Lower lobe of right lung (tissue), 2 donors: ENCODE data around the gene CDT1. TPM values are rescaled to one million over a fixed set of nuclear protein-coding genes. Genes with fewer than 3 reads are reported as not detected.

Experiments
- ATAC-seq, 2 donors: fragments of 200-7000 bp; cut with Tn5 transposase; one replicate each; pipeline ENCODE4 v1.9.1; 2020 to 2022; ENCODE audit warnings: mild to moderate bottlenecking in 2 of 2, moderate library complexity in 2 of 2
- DNase-seq: peaks from one replicate; pipeline ENCODE4 v3.0.0-alpha.2; 2020
- H3K27ac ChIP-seq: fragments of 200-600 bp; one replicate; pipeline ENCODE4 v1.8.0; 2022
- H3K27me3 ChIP-seq: fragments of 200-600 bp; one replicate; pipeline ENCODE4 v1.8.0; 2022; ENCODE audit warnings: low read depth
- H3K36me3 ChIP-seq: fragments of 200-600 bp; one replicate; pipeline ENCODE4 v1.8.0; 2022; ENCODE audit warnings: mild to moderate bottlenecking
- H3K4me1 ChIP-seq: fragments of 200-600 bp; one replicate; pipeline ENCODE4 v1.8.0; 2022
- H3K4me3 ChIP-seq: fragments of 200-600 bp; one replicate; pipeline ENCODE4 v1.8.0; 2022; ENCODE audit warnings: mild to moderate bottlenecking
- H3K9me3 ChIP-seq: fragments of 200-600 bp; one replicate; pipeline ENCODE4 v1.8.0; 2022
- intact Hi-C: fragments of 100-400 bp; cut with DNase I; formaldehyde crosslinking; loops from one replicate; pipeline ENCODE4 v1.11.0; 2022
- total RNA-seq: library from RNA; stranded (reverse); fragmentation: NEBNext Ultra II Directional; extraction: Animal tissue kit (Norgen Biotek cat#: 25700); gene quantifications from one replicate; pipeline ENCODE4 v1.2.1, GENCODE V29; 2021
- TF ChIP-seq, protein P1 (sequence below): fragments of 200-600 bp; IDR thresholded peaks from one replicate; pipeline ENCODE4 v1.8.0; 2022; ENCODE audit warnings: antibody characterized with exemption, mild to moderate bottlenecking
- donor health status: DM: no; HTN: yes; CAD: no; lungs with severe emphysema.

Gene CDT1
- total RNA-seq, 1 donor from 2014 or later, result 3.5 TPM

DNA sequence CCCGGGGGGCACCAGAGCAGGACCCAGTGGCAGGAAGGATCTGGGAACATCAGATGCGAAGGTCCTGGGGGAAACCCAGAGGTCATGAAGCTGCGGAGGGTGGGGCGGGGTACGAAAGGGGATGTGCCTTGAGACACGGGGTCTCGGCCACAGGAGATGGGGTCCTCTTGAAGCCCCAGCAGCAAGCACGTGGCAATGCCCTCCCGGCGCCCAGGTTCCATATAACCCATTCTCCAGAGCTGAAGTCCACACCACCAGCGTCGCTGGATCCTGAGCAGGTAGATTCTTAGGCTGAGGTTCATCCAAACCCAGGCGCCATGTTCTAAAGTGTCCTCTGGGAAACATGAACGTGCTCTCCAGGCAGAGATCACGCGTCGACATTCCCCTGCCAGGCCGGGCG lies 39.5 kb upstream of the CDT1 start:
- TF ChIP-seq, protein P1, sequence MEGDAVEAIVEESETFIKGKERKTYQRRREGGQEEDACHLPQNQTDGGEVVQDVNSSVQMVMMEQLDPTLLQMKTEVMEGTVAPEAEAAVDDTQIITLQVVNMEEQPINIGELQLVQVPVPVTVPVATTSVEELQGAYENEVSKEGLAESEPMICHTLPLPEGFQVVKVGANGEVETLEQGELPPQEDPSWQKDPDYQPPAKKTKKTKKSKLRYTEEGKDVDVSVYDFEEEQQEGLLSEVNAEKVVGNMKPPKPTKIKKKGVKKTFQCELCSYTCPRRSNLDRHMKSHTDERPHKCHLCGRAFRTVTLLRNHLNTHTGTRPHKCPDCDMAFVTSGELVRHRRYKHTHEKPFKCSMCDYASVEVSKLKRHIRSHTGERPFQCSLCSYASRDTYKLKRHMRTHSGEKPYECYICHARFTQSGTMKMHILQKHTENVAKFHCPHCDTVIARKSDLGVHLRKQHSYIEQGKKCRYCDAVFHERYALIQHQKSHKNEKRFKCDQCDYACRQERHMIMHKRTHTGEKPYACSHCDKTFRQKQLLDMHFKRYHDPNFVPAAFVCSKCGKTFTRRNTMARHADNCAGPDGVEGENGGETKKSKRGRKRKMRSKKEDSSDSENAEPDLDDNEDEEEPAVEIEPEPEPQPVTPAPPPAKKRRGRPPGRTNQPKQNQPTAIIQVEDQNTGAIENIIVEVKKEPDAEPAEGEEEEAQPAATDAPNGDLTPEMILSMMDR, result no peak
- Histone ChIP-seq H3K4me3 (no peak overlapping the region), H3K27ac (peak overlapping the region; percentile 53), H3K9me3 (no peaks in the 10 kb centered on the region), H3K27me3 (no peaks in the 10 kb centered on the region), H3K36me3 (peaks cover 20% of the 10 kb centered on the region), H3K4me1 (peaks cover 91% of the 10 kb centered on the region)
- intact Hi-C loops, result no loop called here
- DNase-seq (no peak), ATAC-seq (no peak)

DNA sequence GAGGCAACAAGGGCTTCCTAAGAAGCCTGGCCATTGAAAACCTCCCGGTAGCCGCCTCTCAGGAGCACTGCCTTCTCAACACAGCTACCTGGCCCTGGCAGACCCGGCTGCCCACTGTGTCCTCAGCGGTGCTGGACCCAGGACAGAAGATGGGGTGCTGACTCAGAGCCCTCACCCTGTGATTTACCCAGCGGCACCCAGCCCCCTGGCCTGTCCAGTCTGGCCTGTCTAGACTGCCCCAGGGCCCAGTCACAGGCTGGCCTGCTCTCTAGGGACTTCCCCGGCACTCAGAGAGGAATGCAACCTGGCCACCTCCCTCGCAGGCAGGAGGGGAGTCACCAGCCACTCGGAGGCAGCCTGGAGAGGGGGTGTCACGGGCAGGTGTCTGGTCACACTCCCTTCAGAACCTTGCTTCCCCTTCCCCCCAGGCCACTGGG lies 38.7 kb upstream of the CDT1 start:
- H3K27me3 ChIP-seq, result no peaks in the 10 kb centered on the region
- H3K4me1 ChIP-seq, result peaks cover 91% of the 10 kb centered on the region

DNA sequence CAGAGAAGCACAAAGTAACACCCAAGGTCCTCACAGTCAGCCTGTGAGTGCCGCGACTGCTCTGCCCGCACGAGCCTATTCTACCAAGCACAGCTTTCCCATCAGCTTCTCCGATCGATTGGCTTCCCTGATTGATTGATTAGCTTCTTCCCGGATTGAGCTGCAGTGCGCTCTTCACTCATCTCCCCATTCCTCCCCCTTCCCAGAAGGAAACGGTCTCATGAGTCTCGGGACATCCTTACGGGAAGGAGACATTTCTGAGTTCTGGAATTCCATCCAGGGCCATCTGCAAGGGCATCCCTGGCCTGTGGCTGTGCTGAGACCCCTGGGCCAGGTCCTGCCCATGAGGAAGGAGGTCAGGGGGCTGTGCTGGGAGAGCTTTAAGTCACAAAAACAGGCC lies 36.6 kb upstream of the CDT1 start:
- no peaks in the 10 kb centered on the region for H3K27me3 ChIP-seq
- peak overlapping the region; percentile 77 for H3K27ac ChIP-seq
- DNase-seq, result no peak
- ATAC-seq, result no peak
- H3K36me3 ChIP-seq, result peaks cover 20% of the 10 kb centered on the region
- no peaks in the 10 kb centered on the region for H3K9me3 ChIP-seq
- intact Hi-C loops, result no loop called here
- H3K4me3 ChIP-seq, result no peak overlapping the region
- H3K4me1 ChIP-seq, result peaks cover 89% of the 10 kb centered on the region
- TF ChIP-seq, protein P1, result no peak

More for the DNA sequence above, 38.7 kb upstream of the CDT1 start:
- DNase-seq (peak; percentile 87), ATAC-seq (peak; percentile 80 to 86)
- H3K9me3 ChIP-seq, result no peaks in the 10 kb centered on the region
- peak overlapping the region; percentile 41 for H3K27ac ChIP-seq
- no peak overlapping the region for H3K4me3 ChIP-seq
- peaks cover 20% of the 10 kb centered on the region for H3K36me3 ChIP-seq
- TF ChIP-seq, protein P1, result no peak
- intact Hi-C loops, result no loop called here

DNA sequence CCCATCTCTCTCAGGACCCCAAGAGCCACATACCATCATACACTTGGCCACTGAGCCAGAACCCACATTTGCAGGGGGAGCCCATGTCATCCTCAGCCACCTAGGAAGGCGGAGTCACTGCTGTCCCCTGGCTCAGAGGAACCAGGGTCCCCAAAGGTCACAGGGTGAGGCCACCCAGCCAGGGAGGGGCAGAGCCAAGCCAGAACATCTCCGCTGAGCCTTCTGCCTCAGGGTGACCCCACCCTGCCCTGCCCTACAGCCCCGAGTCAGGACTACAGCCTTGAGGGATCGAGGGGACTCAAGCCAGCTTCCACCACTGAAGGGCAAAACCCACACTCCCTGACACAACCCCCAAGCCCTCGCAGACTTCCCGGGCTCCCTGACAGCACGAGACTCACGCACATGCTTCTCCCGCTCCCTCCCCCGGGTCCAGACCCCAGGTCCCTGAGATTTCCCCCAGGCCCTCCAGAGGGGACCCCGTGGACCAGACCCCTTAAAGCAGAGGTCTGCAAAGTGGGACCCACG lies 36.0 kb upstream of the CDT1 start:
- intact Hi-C loops, result no loop called here
- H3K27ac ChIP-seq, result peak overlapping the region; percentile 77
- no peak for DNase-seq

DNA sequence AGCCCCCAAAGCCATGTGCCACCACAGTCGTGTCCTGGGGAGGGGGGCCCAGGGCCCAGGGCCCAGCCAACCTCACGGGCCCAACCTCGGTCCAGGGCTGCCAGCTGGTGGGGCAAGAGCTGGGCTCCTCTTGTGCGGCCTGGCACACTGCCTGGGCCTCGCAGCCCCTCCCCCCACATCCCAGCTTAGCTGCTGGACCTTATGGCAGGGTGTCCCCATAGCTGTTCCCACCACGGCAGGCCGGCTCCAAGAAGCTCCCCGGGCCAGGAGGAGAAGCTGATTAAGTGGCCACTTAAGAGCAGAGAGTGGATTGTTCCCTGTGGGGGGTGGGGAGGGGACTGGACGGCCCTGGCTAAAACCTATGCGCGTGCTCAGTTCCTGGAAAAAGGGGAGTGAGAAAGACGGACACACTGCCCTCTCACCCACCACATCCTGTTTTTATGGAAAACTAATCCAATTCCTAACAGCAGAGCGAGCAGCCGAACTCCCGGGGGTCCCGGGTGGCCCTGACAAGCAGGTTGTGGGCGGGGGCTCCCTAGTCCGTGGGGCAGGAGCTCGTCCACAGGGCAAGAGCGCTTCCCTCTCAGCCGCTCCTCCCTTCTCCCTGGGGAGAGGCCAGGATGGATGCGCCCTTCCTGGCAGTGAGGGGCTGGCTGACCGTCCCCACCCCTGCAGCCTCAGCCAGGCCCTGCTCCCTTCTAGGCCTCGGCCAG lies 35.4 kb upstream of the CDT1 start:
- peak; percentile 30 to 58 for ATAC-seq
- Histone ChIP-seq H3K4me1 (peaks cover 89% of the 10 kb centered on the region), H3K36me3 (peaks cover 15% of the 10 kb centered on the region), H3K27me3 (no peaks in the 10 kb centered on the region), H3K9me3 (no peaks in the 10 kb centered on the region), H3K4me3 (peak overlapping the region; percentile 21), H3K27ac (peak overlapping the region; percentile 77)
- TF ChIP-seq, protein P1, result no peak
- DNase-seq, result peak; percentile 87
- intact Hi-C loops, result no loop called here

More for the DNA sequence above, 36.0 kb upstream of the CDT1 start:
- Histone ChIP-seq H3K9me3 (no peaks in the 10 kb centered on the region), H3K36me3 (peaks cover 20% of the 10 kb centered on the region), H3K27me3 (no peaks in the 10 kb centered on the region), H3K4me1 (peaks cover 89% of the 10 kb centered on the region), H3K4me3 (peak overlapping the region; percentile 21)
- TF ChIP-seq, protein P1, result no peak
- no peak for ATAC-seq
